ENCODE data around the gene CISD2.
"Not testable (repeated sequence)": the region's sequence is repeated elsewhere in the genome, so short reads cannot be mapped to it uniquely, and the experiment has no call there.

Gene CISD2, protein sequence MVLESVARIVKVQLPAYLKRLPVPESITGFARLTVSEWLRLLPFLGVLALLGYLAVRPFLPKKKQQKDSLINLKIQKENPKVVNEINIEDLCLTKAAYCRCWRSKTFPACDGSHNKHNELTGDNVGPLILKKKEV

DNA sequence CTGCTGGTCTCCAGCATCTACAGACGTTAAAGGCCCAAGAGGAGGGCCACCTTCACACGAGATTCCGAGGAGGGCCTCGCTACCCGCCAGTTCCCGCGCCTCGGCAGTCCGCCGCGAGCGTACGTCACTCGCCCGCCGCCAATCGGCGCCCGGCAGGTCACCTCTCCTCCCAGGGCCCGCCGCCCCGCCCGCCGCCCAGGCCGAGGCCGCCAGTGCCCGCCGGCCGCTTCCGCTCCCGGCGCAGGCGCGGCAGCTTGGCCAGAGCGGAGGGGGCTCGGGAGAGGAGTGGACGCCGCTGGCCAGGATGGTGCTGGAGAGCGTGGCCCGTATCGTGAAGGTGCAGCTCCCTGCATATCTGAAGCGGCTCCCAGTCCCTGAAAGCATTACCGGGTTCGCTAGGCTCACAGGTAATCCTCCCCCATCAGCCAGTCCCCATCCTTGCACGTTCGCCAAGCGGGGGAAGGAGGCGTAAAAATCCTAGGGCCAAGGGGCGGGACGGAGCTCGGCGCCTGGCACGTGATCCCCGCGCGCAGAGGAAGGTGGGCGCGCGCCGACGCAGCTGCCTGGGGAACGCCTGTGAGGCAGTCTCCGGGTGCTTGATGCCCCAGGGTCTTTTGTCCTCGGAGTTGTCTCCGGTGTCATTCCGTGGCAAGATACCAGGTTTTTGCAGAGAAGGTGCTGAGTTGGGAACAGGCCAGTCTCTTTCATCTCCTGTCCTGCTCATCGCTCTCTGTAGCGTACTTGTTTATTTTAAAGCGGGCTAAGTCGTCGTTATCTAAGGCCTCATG, at the start of gene CISD2:
Gene CISD2 (plus strand): TSS at position 212 of the 788 bp plus-strand sequence. CDS start 93 bp downstream, at position 305.
- peak; percentile 81 for DNase-seq (ENCODE audit: low read depth)
- H3K4me3 ChIP-seq (ENCODE audit: low read depth, low read length) = peak within 1 kb of the TSS; percentile 68
- TF ChIP-seq CTCF (IDR thresholded peaks at IDR 0.05; ENCODE audit: low read depth, low read length, missing control alignments) = no peak

DNA sequence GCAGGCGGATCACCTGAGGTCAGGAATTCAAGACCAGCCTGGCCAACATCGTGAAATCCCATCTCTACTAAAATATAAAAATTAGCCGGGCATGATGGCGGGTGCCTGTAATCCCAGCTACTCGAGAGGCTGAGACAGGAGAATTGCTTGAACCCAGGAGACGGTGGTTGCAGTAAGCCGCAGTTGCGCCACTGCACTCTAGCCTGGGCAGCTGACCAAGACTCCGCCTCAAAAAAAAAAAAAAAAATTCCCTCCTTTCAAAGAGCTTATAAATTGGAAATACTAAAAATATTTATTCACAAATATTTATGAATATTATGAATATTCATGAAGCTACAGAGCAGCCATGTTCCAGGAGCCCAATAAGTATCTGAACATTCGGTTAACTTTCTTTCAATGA, 49.7 kb upstream of the CISD2 start:
- DNase-seq (ENCODE audit: low read depth); H3K4me3 ChIP-seq (ENCODE audit: low read depth, low read length): not testable (repeated sequence)

DNA sequence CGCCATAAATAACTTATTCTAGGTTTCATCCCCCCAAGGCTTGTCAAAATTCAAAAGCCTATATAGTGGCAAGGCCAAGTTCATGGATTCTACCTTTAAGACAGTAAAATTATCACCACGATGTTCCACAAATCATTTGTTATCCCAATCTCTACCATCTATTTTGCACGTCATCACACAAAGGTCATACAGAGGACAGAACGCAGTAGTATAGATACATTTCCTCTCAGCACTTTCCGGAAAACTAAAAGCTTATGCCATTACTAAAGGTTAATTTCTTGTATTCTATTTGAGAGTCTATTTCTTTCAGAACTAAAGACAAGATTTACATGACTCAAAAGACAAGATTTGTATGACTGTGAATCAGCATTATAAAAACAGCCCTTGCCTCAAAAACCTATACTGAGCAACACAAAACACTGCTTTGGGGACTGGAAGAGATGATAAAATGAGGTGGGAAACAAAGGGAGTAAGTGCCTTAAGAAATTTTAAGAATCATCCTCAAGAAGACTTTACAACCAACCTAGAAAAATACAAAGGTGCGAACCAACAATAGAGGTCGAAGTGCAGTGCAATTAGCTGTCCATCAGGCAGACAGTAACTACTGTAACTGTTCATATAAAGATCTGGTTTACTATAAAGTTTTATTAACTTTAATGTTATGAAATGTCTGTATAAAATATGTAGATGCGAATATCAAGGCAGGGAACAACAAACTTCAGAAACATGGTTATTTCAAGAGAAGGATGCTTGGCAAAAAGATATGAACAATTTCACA, 49.0 kb upstream of the CISD2 start:
- no peak for DNase-seq (ENCODE audit: low read depth)
- no peak overlapping the region for H3K4me3 ChIP-seq (ENCODE audit: low read depth, low read length)
- TF ChIP-seq CTCF (IDR thresholded peaks at IDR 0.05; ENCODE audit: low read depth, low read length, missing control alignments) = no peak

GRCh38 chr4:102823464-102823863, 45.3 kb upstream of the CISD2 start:
- no peak for TF ChIP-seq CTCF (IDR thresholded peaks at IDR 0.05; ENCODE audit: low read depth, low read length, missing control alignments)
- H3K4me3 ChIP-seq (ENCODE audit: low read depth, low read length) = peak overlapping the region; percentile 93
- DNase-seq (ENCODE audit: low read depth) = no peak

DNA sequence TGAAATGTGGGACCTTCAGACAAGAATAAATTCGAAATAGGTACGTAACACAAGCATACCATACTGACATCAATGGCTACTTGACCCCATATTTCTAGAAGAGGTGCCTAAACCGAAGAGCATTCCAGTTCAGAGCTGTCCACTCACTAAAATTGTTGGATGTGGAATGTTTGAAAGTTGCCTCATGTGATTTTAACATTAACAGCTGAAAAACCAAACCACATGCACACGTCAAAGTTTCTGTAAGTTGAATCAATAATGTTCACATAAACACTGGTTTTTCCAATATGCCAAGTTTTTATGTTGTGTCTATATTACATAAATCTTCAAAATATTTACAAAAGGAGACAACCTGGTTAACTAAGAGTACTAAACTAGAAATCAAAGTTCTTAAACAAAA, 44.9 kb upstream of the CISD2 start:
- DNase-seq (ENCODE audit: low read depth) = no peak
- H3K4me3 ChIP-seq (ENCODE audit: low read depth, low read length) = peak overlapping the region; percentile 93
- no peak for TF ChIP-seq CTCF (IDR thresholded peaks at IDR 0.05; ENCODE audit: low read depth, low read length, missing control alignments)

- H3K4me3 ChIP-seq (ENCODE audit: low read depth, low read length) = peak overlapping the region; percentile 93
- DNase-seq (ENCODE audit: low read depth) = no peak
- no peak for TF ChIP-seq CTCF (IDR thresholded peaks at IDR 0.05; ENCODE audit: low read depth, low read length, missing control alignments)
Observed at GRCh38 chr4:102824398-102824797, 44.4 kb upstream of the CISD2 start.
